ENCODE measurements around the gene ALDH3B1.

Gene ALDH3B1

GRCh38 chr11:67997475-67997921 lies 12.6 kb upstream of the ALDH3B1 start:
- DNase-seq (ENCODE audit: low read depth in 3 of 3), result no peak

DNA sequence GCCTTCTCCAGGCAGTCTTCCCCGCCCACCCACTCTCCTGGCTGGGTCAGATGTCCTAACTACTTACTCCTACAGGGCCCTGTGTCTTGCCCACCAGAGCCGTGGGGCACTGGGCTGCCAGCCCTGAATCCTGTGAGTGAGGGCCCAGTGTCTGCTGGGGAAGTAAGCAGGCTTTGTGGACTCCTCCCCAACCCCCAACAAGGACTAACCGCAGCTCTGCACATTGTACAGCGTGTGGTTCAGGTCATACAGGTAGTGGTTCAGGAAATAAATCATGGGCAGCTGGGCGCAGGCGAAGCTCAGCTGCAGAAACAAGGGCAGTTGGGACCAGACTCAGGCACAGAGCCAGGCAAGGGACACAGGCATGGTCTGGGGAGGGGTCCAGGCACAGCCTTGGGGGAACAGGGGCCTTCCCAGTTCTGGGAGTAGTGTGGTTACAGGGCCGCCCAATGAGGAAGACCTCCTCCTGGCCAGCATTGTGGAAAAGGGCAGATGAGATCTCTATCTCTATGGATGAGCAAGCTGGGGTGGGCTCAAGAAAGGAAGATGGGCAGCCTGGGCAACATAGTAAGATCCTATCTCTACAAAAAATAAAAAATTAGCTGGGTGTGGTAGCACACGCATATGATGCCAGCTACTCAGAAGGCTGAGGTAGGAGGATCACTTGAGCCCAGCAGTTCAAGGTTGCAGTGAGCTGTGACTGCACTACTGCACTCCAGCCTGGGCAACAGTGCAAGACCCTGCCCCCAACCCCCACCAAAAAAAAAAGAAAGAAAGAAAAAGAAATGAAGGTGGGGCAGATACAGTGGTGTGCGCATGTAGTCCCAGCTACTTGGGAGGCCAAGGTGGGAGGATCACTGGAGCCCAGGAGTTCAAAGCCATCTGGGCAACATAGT lies 11.7 kb upstream of the ALDH3B1 start:
- no peak for DNase-seq (ENCODE audit: low read depth in 3 of 3)

DNA sequence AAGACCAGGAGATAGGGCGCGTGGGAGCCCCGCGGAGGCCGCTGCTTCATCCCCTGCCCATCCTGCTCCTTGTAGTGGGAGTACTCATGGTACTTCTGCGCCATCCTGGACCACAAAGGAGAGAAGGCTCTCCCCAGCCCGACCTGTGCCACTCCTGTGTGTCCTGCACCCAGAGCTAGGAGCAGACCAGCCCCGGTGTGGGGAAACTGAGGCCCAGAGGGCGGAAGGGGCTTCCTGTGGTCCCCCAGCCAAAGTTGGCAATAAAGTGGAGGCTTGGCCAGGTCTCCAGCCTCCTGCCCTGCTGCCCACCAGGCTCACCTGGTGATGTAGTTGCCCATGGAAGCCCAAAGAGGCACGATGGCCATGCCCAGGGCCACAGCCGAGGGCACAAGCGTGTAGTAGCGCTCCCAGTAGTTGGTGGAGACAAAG lies 10.9 kb upstream of the ALDH3B1 start:
- DNase-seq (ENCODE audit: low read depth in 3 of 3), result no peak

GRCh38 chr11:67999704-68000103 lies 10.4 kb upstream of the ALDH3B1 start:
- DNase-seq (ENCODE audit: low read depth in 3 of 3), result no peak

- DNase-seq (ENCODE audit: low read depth in 3 of 3), result no peak
Observed at GRCh38 chr11:68002575-68002937, 7.6 kb upstream of the ALDH3B1 start.

DNA sequence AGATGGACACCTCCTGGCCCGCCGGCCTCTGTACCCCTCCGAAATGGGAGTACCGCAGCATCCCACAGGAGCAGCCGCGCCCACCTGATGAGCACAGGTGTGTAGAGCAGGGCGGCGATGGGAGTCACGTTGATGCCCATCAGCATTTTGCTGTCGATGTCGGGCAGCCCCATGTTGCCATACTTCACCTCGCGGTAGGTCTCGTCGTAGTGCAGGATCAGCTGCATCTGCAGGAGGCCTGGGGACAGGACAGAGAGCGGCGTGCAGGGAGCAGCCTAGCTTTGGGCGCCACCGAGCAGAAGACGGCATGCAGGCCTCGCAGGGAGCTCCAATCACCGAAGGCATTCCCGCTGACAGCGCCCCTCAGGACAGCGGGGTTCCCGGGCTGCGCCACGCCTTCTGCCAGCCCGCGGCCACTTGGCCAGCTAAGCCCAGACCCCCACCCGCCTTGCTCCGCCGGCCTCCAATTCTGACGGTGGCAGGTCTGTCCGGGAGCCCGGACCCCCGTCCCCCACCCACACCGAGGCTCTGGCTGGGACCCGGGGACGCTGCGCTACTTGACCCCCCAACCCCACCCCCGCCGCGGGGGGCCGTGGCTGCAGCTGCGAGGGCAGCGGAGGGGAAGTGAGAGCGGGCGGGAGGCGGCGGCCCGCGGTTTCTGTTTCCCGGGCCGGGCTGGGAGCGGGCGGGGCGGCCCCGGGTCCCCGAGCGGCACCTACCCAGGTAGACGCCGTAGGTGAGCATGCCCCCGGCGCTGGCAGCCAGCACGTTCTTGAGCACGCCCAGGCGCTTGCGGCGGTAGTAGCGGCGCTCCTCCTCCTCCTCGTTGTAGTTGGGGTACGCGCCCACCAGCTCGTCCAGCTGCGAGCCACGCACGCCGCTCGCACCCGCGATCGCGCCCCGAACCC lies 6.9 kb upstream of the ALDH3B1 start:
- DNase-seq (ENCODE audit: low read depth in 3 of 3), result peak; percentile 30 to 49 (median 41)

GRCh38 chr11:68003846-68004550 lies 6.1 kb upstream of the ALDH3B1 start, which contains the start of gene UNC93B1:
Gene UNC93B1 (minus strand): TSS chr11:68004097. CDS start chr11:68004043, 54 bp downstream.
- peak; percentile 56 to 65 (median 59) for DNase-seq (ENCODE audit: low read depth in 3 of 3)

DNA sequence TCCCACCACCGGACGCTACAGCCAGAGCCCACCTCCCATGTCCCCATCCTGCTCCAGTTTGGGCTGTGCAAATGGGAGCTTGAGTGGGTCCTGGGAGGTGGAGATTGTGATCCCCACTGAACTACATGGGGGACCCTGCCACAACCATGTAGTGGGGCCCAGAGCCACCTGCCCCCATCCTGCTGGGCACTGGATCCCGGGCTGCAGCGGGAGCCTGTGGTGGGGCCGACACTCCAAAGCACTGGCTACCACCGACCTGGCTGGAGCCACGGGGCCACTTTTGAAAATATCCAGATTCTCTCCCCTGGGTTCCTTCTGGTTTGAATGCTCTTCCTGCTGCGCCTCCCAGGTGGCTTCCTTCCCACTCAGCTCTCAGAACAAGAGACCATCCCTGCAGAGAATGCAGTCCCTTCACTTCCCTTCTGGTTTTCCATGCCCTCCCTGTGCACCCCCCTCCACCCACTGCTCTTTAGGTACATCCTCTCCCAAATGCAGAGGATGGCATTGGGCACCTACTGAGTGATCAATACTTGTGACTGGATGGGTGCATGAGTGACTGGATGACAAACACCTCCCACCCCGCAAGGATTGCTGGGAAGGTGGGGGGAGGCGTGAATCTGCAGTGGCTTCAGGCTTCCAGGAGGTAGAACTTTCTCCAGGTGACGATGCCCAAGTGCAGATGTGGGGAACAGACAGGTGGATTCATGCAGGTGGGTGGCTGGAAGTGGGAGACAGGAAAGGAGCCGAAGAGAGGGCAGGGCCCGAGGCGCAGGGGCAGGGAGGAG lies 5.4 kb upstream of the ALDH3B1 start:
- DNase-seq (ENCODE audit: low read depth in 3 of 3), result no peak

- no peak for DNase-seq (ENCODE audit: low read depth in 3 of 3)
Observed at GRCh38 chr11:68006606-68007166, 3.4 kb upstream of the ALDH3B1 start.

DNA sequence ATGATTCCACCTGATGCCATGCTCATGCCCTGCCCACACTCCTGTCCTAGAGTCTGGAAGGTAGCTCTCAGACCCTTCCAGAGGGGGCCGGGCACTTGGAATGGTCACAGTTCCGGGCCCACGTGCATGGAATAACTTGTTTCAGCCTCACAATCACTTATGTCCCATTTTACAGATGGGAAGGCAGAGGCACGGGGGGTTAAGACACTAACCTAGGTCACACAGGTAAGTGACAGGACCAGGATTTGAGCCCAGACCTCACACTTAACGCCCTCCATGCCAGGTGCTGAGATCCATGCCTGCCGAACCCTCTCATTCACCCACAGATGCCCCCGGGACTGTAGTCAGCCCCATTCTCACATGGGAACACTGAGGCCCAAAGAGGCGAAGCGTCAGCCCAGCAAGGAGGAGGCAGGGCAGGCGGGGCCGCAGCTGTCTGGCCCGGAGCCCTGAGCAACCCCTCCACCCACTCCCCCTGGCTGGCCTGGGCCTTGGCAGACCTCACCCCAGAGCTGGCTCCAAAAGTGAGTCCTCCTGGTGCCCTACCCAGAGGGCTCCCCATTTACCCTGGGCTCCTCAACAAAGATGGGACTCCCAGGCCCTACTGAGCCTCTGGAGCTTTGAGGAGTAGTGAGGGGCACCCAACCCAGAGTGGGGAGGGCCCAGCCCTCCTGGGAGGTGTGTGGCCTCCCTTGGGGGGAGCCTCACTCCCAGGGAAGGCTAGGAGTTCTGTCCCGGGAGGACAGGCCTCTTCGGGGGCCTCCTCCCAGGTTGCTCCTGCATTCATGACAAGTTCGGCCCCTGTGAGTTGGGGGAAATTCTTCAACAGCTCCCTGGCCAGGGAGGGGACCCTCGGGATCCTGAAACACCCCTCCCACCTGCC lies 2.4 kb upstream of the ALDH3B1 start:
- DNase-seq (ENCODE audit: low read depth in 3 of 3), result no peak

GRCh38 chr11:68008381-68009337 lies 1.5 kb upstream of the ALDH3B1 start:
- DNase-seq (ENCODE audit: low read depth in 3 of 3), result no peak

- DNase-seq (ENCODE audit: low read depth in 3 of 3), result no peak
Observed at GRCh38 chr11:68009391-68010089, 587 bp upstream of the ALDH3B1 start.

DNA sequence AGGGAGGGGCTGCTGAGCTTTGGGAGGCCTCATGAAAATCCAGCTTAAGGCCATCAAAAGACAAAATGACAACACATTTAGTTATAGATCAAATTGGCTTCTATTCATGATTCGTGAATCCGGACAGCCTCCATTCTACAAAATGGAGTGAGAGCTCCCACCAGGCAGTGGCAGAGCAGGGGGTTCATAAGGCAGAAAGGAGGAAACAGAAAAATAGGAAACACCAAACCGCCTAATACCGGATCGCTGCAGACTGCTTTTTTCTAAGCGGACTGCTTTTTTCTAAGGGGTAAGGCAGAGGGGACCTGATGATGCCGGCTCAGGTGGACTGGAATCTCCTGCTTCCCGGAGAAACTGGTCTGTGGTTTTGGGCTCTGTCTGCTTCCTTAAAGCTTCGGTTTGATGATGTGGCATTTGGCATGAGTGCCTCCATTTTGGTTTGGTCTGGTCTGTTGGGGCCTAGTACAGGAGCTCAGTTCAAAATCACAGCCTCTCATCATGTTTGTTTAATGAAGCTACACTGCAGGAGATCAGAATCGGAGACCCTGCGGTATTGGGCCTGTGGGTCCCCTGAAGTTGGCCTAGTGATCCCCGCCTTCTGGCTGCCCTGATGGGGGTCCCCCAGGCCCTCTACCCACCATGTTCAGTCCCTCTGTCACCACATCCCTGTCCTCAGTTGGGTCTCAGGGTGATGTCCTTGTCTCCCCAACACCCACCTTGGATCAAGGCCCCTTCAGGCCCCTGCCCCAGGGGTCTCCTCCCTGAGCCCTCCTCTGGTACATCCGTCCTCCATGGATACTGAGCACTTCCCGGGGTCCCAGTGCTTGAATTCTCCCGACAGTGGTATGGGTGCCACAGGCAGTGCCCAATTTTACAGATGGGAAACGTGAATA lies 1.2 kb downstream of the ALDH3B1 start:
- DNase-seq (ENCODE audit: low read depth in 3 of 3), result no peak

GRCh38 chr11:68012044-68012842 lies 2.1 kb downstream of the ALDH3B1 start:
- no peak for DNase-seq (ENCODE audit: low read depth in 3 of 3)

- DNase-seq (ENCODE audit: low read depth in 3 of 3), result no peak
Observed at GRCh38 chr11:68012843-68013610, 2.9 kb downstream of the ALDH3B1 start.
